Progenitor cell of endocrine pancreas (in vitro differentiated cells): ENCODE measurements around the gene PIK3R5. TPM values are rescaled to one million over a fixed set of nuclear protein-coding genes. Genes with fewer than 3 reads are reported as not detected.

Experiments used
- DNase-seq: peaks from one replicate; pipeline ENCODE4 v3.0.0; 2021; ENCODE audit warnings: low spot score; ENCODE audit not compliant: unreplicated experiment
- H3K27ac Mint-ChIP-seq: 2 replicates; pipeline ENCODE4 v1.8.0; 2021; ENCODE audit warnings: mild to moderate bottlenecking, moderate library complexity, mixed read lengths
- H3K27me3 Mint-ChIP-seq: 2 replicates; pipeline ENCODE4 v1.8.0; 2021; ENCODE audit warnings: mixed read lengths
- H3K36me3 Mint-ChIP-seq: 2 replicates; pipeline ENCODE4 v1.8.0; 2022; ENCODE audit warnings: mixed read lengths; ENCODE audit not compliant: insufficient read depth
- H3K4me1 Mint-ChIP-seq: 2 replicates; pipeline ENCODE4 v1.8.0; 2021; ENCODE audit warnings: low read depth, mixed read lengths
- H3K4me3 Mint-ChIP-seq: 2 replicates; pipeline ENCODE4 v1.8.0; 2021; ENCODE audit warnings: low read depth, mild to moderate bottlenecking, moderate library complexity, mixed read lengths
- H3K9me3 Mint-ChIP-seq: 2 replicates; pipeline ENCODE4 v1.8.0; 2021; ENCODE audit warnings: low read depth, mixed read lengths
- CTCF ChIP-seq: fragments of 200-600 bp; sonication (generic); IDR thresholded peaks from one replicate; pipeline ENCODE4 v1.5.0; 2021; ENCODE audit warnings: antibody characterized with exemption, mild to moderate bottlenecking; ENCODE audit not compliant: unreplicated experiment
- long read RNA-seq: library from polyadenylated mRNA; unstranded; transcript quantifications from one replicate; pipeline ENCODE4 v2.0.0, GENCODE V29; 2020
- total RNA-seq: library from RNA; stranded (reverse); gene quantifications from 2 replicates; pipeline ENCODE4 v1.2.1, GENCODE V29; 2021

The PIK3R5 gene
- 0.29 and 0.50 TPM in 2 replicates for total RNA-seq
- long read RNA-seq, result 0 reads

GRCh38 chr17:8965394-8966168 is at the start of gene PIK3R5:
Gene PIK3R5 (minus strand): TSS chr17:8965707. CDS start chr17:8911494, 54,213 bp downstream.
- Mint-ChIP-seq H3K4me3 (peak within 1 kb of the TSS; percentile 56), H3K4me1 (no peaks in the 10 kb centered on the region), H3K36me3 (peaks cover 2% of the 10 kb centered on the region), H3K27me3 (peaks cover 63% of the 10 kb centered on the region), H3K27ac (no peak within 1 kb of the TSS), H3K9me3 (peaks cover 11% of the 10 kb centered on the region)
- peak; percentile 78 for DNase-seq
- TF ChIP-seq CTCF, result peak; percentile 44

GRCh38 chr17:9011001-9011400 is 45.5 kb upstream of the PIK3R5 start:
- DNase-seq, result no peak
- Mint-ChIP-seq H3K36me3 (no peaks in the 10 kb centered on the region), H3K4me3 (no peak overlapping the region), H3K9me3 (peaks cover 3% of the 10 kb centered on the region), H3K27ac (no peak overlapping the region), H3K4me1 (no peaks in the 10 kb centered on the region), H3K27me3 (peaks cover 86% of the 10 kb centered on the region)
- no peak for TF ChIP-seq CTCF

DNA sequence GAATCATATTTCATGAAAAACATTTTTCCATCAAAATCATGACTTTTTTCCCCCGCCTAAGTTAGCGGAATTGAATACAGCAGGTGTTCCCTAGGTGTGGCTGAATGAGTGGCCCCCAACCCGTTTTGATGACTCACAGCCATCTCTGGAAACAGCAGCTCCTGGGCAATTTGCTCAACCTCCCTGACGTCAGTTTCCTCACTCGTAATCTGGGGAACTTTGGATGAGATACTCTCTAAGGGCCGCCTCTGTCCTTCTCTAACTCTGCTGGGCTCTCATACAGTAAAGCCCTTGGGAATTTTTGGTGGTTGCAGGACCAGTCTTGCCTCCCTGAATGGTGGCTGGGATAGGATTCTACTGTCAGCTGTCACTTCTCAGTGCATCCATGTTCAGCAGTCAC is 44.2 kb upstream of the PIK3R5 start:
- DNase-seq, result no peak
- H3K27me3 Mint-ChIP-seq, result peaks cover 92% of the 10 kb centered on the region

GRCh38 chr17:9009096-9009495 is 43.6 kb upstream of the PIK3R5 start:
- peaks cover 3% of the 10 kb centered on the region for H3K9me3 Mint-ChIP-seq
- H3K27ac Mint-ChIP-seq, result no peak overlapping the region
- no peak for DNase-seq
- no peaks in the 10 kb centered on the region for H3K36me3 Mint-ChIP-seq
- H3K4me1 Mint-ChIP-seq, result no peaks in the 10 kb centered on the region
- H3K27me3 Mint-ChIP-seq, result peaks cover 92% of the 10 kb centered on the region
- no peak overlapping the region for H3K4me3 Mint-ChIP-seq
- no peak for TF ChIP-seq CTCF

More for the DNA sequence above, 44.2 kb upstream of the PIK3R5 start:
- Mint-ChIP-seq H3K27ac (no peak overlapping the region), H3K9me3 (peaks cover 3% of the 10 kb centered on the region), H3K4me1 (no peaks in the 10 kb centered on the region), H3K4me3 (no peak overlapping the region), H3K36me3 (no peaks in the 10 kb centered on the region)
- TF ChIP-seq CTCF, result no peak

DNA sequence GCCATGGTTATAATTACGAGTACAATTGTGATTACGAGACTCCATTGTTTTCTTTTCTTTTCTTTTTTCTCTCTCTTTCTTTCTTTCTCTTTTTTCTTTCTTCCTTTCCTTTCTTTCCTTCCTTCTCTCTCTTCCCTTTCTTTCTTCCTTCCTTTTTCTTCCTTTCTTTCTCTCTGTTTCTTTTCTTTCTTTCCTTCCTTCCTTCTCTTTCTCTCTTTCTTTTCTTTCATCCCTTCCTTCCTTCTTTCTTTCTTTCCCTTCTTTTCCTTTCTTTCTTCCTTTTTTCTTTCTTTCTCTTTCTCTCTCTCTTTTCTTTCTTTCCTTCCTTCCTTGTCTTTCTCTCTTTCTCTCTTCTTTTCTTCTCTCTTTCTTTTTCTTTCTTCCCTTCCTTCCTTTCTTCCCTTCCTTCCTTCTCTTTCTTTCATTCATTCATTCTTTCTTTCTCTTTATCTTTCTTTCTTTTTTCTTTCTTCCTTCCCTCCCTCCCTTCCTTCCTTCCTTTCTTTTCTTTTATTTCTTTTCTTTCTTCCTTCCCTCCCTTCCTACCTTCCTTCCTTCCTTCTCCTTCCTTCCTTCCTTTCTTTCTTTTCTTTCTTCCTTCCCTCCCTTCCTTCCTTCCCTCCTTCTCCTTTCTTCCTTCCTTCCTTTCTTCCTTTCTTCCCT is 41.7 kb upstream of the PIK3R5 start:
- Mint-ChIP-seq H3K27me3 (peaks cover 88% of the 10 kb centered on the region), H3K9me3 (peaks cover 3% of the 10 kb centered on the region), H3K4me1 (peaks cover 3% of the 10 kb centered on the region), H3K36me3 (no peaks in the 10 kb centered on the region), H3K4me3 (no peak overlapping the region), H3K27ac (no peak overlapping the region)
- no peak for TF ChIP-seq CTCF
- no peak for DNase-seq
